Vagina (tissue), 2 donors: ENCODE measurements around the gene CCDC154. TPM values are rescaled to one million over a fixed set of nuclear protein-coding genes. Genes with fewer than 3 reads are reported as not detected.

ENCODE experiments used
- DNase-seq, 2 donors: peaks; one replicate each; pipeline ENCODE4 v3.0.0-alpha.2; 2017; ENCODE audit errors: extremely low spot score in 2 of 2
- H3K27ac ChIP-seq: fragments of 200-600 bp; sonication (generic); one replicate; pipeline ENCODE4 v1.5.1; 2019
- H3K27me3 ChIP-seq: fragments of 200-600 bp; sonication (generic); one replicate; pipeline ENCODE4 v1.5.1; 2019
- H3K36me3 ChIP-seq, 2 donors: fragments of 200-600 bp; sonication (generic); one replicate each; pipeline ENCODE4 v1.5.1; 2017 to 2019
- H3K4me1 ChIP-seq: fragments of 200-600 bp; sonication (generic); one replicate; pipeline ENCODE4 v1.5.1; 2019
- H3K4me3 ChIP-seq, 2 donors: fragments of 200-600 bp; sonication (generic); 1 replicate in 1 of 2; 2 replicates in 1 of 2; pipeline ENCODE4 v1.5.1; 2016 to 2019
- H3K9me3 ChIP-seq: fragments of 200-600 bp; sonication (generic); one replicate; pipeline ENCODE4 v1.5.1; 2019
- CTCF ChIP-seq, 3 experiments: fragments of 450-650 bp in 2 of 3; fragments of 200-600 bp in 1 of 3; sonication (generic) in 1 of 3; IDR thresholded peaks; one replicate each; pipeline ENCODE4 v1.5.1; 2017 to 2019; ENCODE audit warnings: antibody characterized with exemption in 3 of 3, mild to moderate bottlenecking in 2 of 3, moderate library complexity in 2 of 3
- POLR2A ChIP-seq, 2 donors: fragments of 450-650 bp; IDR thresholded peaks; one replicate each; pipeline ENCODE4 v1.6.1; 2017; ENCODE audit warnings: antibody characterized with exemption in 2 of 2, mild to moderate bottlenecking in 2 of 2, moderate library complexity in 2 of 2
- POLR2AphosphoS5 ChIP-seq, 2 donors: sonication (generic); formaldehyde crosslinking; IDR thresholded peaks; one replicate each; pipeline ENCODE4 v1.9.0; 2017; ENCODE audit warnings: antibody characterized with exemption in 2 of 2, mild to moderate bottlenecking in 2 of 2, low read depth in 1 of 2; ENCODE audit not compliant: insufficient read depth in 1 of 2
- intact Hi-C: fragments of 100-400 bp; cut with DNase I; formaldehyde crosslinking; loops from one replicate; pipeline ENCODE4 v1.15.1; 2023
- total RNA-seq: library from RNA; depleted of rRNA; stranded (reverse); fragments of >200 nt; gene quantifications from one replicate; pipeline ENCODE4 v1.2.3, GENCODE V29; 2016

CCDC154 gene
- total RNA-seq, 1 donor from 2014 or later = not detected

- intact Hi-C loops = no loop called here
- no peak overlapping the region for H3K4me3 ChIP-seq
- peaks cover 0 to 7% of the 10 kb centered on the region in 2 donors for H3K36me3 ChIP-seq
- H3K27ac ChIP-seq = no peak overlapping the region
- H3K4me1 ChIP-seq = peaks cover 13% of the 10 kb centered on the region
- H3K9me3 ChIP-seq = no peaks in the 10 kb centered on the region
- TF ChIP-seq CTCF (IDR thresholded peaks at IDR 0.05) = no peak
- TF ChIP-seq POLR2AphosphoS5 (IDR thresholded peaks at IDR 0.05; ENCODE audit: insufficient read depth in 1 of 2, low read depth in 1 of 2) = no peak
- no peak for TF ChIP-seq POLR2A (IDR thresholded peaks at IDR 0.05)
- no peak for DNase-seq
- no peaks in the 10 kb centered on the region for H3K27me3 ChIP-seq
Observed at GRCh38 chr16:1466968-1467521, 22.7 kb upstream of the CCDC154 start.

GRCh38 chr16:1466054-1466453 lies 21.7 kb upstream of the CCDC154 start:
- no peak overlapping the region for H3K27ac ChIP-seq
- no peak for TF ChIP-seq POLR2AphosphoS5 (IDR thresholded peaks at IDR 0.05; ENCODE audit: insufficient read depth in 1 of 2, low read depth in 1 of 2)
- no peak for TF ChIP-seq CTCF (IDR thresholded peaks at IDR 0.05)
- no peak for TF ChIP-seq POLR2A (IDR thresholded peaks at IDR 0.05)
- no peak for DNase-seq
- peaks cover 3% of the 10 kb centered on the region for H3K4me1 ChIP-seq
- H3K4me3 ChIP-seq = no peak overlapping the region
- intact Hi-C loops = no loop called here
- H3K36me3 ChIP-seq = peaks cover 0 to 10% of the 10 kb centered on the region in 2 donors
- H3K27me3 ChIP-seq = no peaks in the 10 kb centered on the region
- no peaks in the 10 kb centered on the region for H3K9me3 ChIP-seq

GRCh38 chr16:1465567-1465915 lies 21.2 kb upstream of the CCDC154 start:
- Histone ChIP-seq H3K4me3 (no peak overlapping the region), H3K4me1 (no peaks in the 10 kb centered on the region), H3K9me3 (no peaks in the 10 kb centered on the region), H3K36me3 (peaks cover 0 to 16% of the 10 kb centered on the region in 2 donors), H3K27ac (no peak overlapping the region), H3K27me3 (no peaks in the 10 kb centered on the region)
- TF ChIP-seq POLR2A (IDR thresholded peaks at IDR 0.05) = no peak
- TF ChIP-seq CTCF (IDR thresholded peaks at IDR 0.05) = no peak
- no peak for TF ChIP-seq POLR2AphosphoS5 (IDR thresholded peaks at IDR 0.05; ENCODE audit: insufficient read depth in 1 of 2, low read depth in 1 of 2)
- no peak for DNase-seq
- intact Hi-C loops = no loop called here

- no peaks in the 10 kb centered on the region for H3K27me3 ChIP-seq
- DNase-seq = no peak
- intact Hi-C loops = no loop called here
- peaks cover 0 to 20% of the 10 kb centered on the region in 2 donors for H3K36me3 ChIP-seq
- no peak overlapping the region for H3K27ac ChIP-seq
- H3K4me1 ChIP-seq = no peaks in the 10 kb centered on the region
- TF ChIP-seq POLR2AphosphoS5 (IDR thresholded peaks at IDR 0.05; ENCODE audit: insufficient read depth in 1 of 2, low read depth in 1 of 2) = no peak
- no peak for TF ChIP-seq CTCF (IDR thresholded peaks at IDR 0.05)
- no peak for TF ChIP-seq POLR2A (IDR thresholded peaks at IDR 0.05)
- H3K4me3 ChIP-seq = no peak overlapping the region
- no peaks in the 10 kb centered on the region for H3K9me3 ChIP-seq
Observed at GRCh38 chr16:1464894-1465566, 20.7 kb upstream of the CCDC154 start.

GRCh38 chr16:1464196-1464893 lies 20.0 kb upstream of the CCDC154 start:
- H3K9me3 ChIP-seq = no peaks in the 10 kb centered on the region
- H3K27ac ChIP-seq = no peak overlapping the region
- H3K36me3 ChIP-seq = peaks cover 0 to 20% of the 10 kb centered on the region in 2 donors
- intact Hi-C loops = no loop called here
- no peak overlapping the region for H3K4me3 ChIP-seq
- DNase-seq = no peak
- H3K27me3 ChIP-seq = no peaks in the 10 kb centered on the region
- no peaks in the 10 kb centered on the region for H3K4me1 ChIP-seq
- TF ChIP-seq POLR2A (IDR thresholded peaks at IDR 0.05) = no peak
- no peak for TF ChIP-seq CTCF (IDR thresholded peaks at IDR 0.05)
- TF ChIP-seq POLR2AphosphoS5 (IDR thresholded peaks at IDR 0.05; ENCODE audit: insufficient read depth in 1 of 2, low read depth in 1 of 2) = no peak
